ENCODE data around the gene LSM4. TPM values are rescaled to one million over a fixed set of nuclear protein-coding genes. Genes with fewer than 3 reads are reported as not detected.
A peak's percentile ranks its signal among the peaks of the same experiment; 100 is the strongest.
"Not testable (repeated sequence)": the region's sequence is repeated elsewhere in the genome, so short reads cannot be mapped to it uniquely, and the experiment has no call there.

Gene LSM4
- total RNA-seq, 1 experiment from 2014 or later = 750 TPM

- peak; percentile 36 for DNase-seq (ENCODE audit: low spot score)
Measured at GRCh38 chr19:18340990-18341868, 18.4 kb upstream of the LSM4 start.

- peak; percentile 45 for DNase-seq (ENCODE audit: low spot score)
Measured at GRCh38 chr19:18340190-18340989, 17.5 kb upstream of the LSM4 start, which contains the start of gene PGPEP1. Gene PGPEP1, plus strand, starts transcription at chr19:18340598. Its CDS starts 84 bp downstream, at chr19:18340682.

- DNase-seq (ENCODE audit: low spot score) = peak; percentile 44
Measured at GRCh38 chr19:18339723-18340122, 16.8 kb upstream of the LSM4 start.

- DNase-seq (ENCODE audit: low spot score) = no peak
Measured at GRCh38 chr19:18338541-18338940, 15.7 kb upstream of the LSM4 start.

- DNase-seq (ENCODE audit: low spot score) = no peak
Measured at GRCh38 chr19:18336121-18336520, 13.2 kb upstream of the LSM4 start.

GRCh38 chr19:18333680-18334079, 10.8 kb upstream of the LSM4 start:
- DNase-seq (ENCODE audit: low spot score) = no peak

GRCh38 chr19:18332917-18333530, 10.1 kb upstream of the LSM4 start:
- DNase-seq (ENCODE audit: low spot score) = no peak

- no peak for DNase-seq (ENCODE audit: low spot score)
Measured at GRCh38 chr19:18330868-18331267, 8.0 kb upstream of the LSM4 start.

- no peak for DNase-seq (ENCODE audit: low spot score)
Measured at GRCh38 chr19:18329035-18329376, 6.1 kb upstream of the LSM4 start.

- peak; percentile 89 for DNase-seq (ENCODE audit: low spot score)
Measured at GRCh38 chr19:18328340-18329034, 5.6 kb upstream of the LSM4 start.

GRCh38 chr19:18326772-18327171, 3.9 kb upstream of the LSM4 start:
- no peak for DNase-seq (ENCODE audit: low spot score)

- not testable (repeated sequence) for DNase-seq (ENCODE audit: low spot score)
Measured at GRCh38 chr19:18324373-18324731, 1.5 kb upstream of the LSM4 start.

- DNase-seq (ENCODE audit: low spot score) = peak; percentile 61
Measured at GRCh38 chr19:18322318-18322758, 538 bp downstream of the LSM4 start.

GRCh38 chr19:18321734-18322102, 1.2 kb downstream of the LSM4 start:
- DNase-seq (ENCODE audit: low spot score) = no peak

- DNase-seq (ENCODE audit: low spot score) = no peak
Measured at GRCh38 chr19:18320865-18321733, 1.8 kb downstream of the LSM4 start.

- DNase-seq (ENCODE audit: low spot score) = no peak
Measured at GRCh38 chr19:18319591-18320135, 3.2 kb downstream of the LSM4 start.

- no peak for DNase-seq (ENCODE audit: low spot score)
Measured at GRCh38 chr19:18317961-18318800, 4.7 kb downstream of the LSM4 start.

- DNase-seq (ENCODE audit: low spot score) = no peak
Measured at GRCh38 chr19:18313398-18313797, 9.5 kb downstream of the LSM4 start.

GRCh38 chr19:18312092-18312534, 10.8 kb downstream of the LSM4 start:
- no peak for DNase-seq (ENCODE audit: low spot score)

Data from HT-29 (cell line).